Panc1 (cell line): ENCODE results near the gene CMIP. TPM values are rescaled to one million over a fixed set of nuclear protein-coding genes. Genes with fewer than 3 reads are reported as not detected.
A peak's percentile ranks its signal among the peaks of the same experiment; 100 is the strongest.

Source experiments
- ATAC-seq: fragments of 200-7000 bp; cut with Tn5 transposase; 2 replicates; pipeline ENCODE4 v1.9.1; 2020; ENCODE audit warnings: mild to moderate bottlenecking, moderate library complexity
- BruUV-seq: library from RNA; stranded (reverse); fragments of 400-500 nt; replicated peaks from 2 replicates; lab custom pipeline; 2021; lab: Mats Ljungman, UMichigan
- CTCF ChIA-PET: fragments of 300-600 bp; sonication (Branson Sonifier 250); formaldehyde crosslinking; loops from one replicate; lab custom pipeline; 2022; ENCODE audit warnings: antibody characterized with exemption; lab: Charles Lee
- POLR2A ChIA-PET: fragments of 300-600 bp; sonication (Branson Sonifier 250); formaldehyde crosslinking; loops from one replicate; lab custom pipeline; 2022; ENCODE audit warnings: antibody characterized with exemption; lab: Charles Lee
- DNase-seq: peaks from one replicate; pipeline ENCODE4 v3.0.0-alpha.2; 2010; ENCODE audit warnings: low read depth, low spot score
- H3K27ac ChIP-seq: 2 replicates; pipeline ENCODE4 v1.5.1; 2011; ENCODE audit warnings: mild to moderate bottlenecking, low read length, inconsistent platforms
- H3K27me3 ChIP-seq: fragments of 200-500 bp; sonication (Bioruptor generic); 2 replicates; pipeline ENCODE4 v1.6.0; 2014; ENCODE audit warnings: low read length, inconsistent platforms; ENCODE audit not compliant: control insufficient read depth, insufficient read depth
- H3K36me3 ChIP-seq: fragments of 200-500 bp; sonication (Bioruptor generic); 2 replicates; pipeline ENCODE4 v1.5.1; 2014; ENCODE audit warnings: inconsistent platforms, mild to moderate bottlenecking, low read length, moderate library complexity; ENCODE audit not compliant: control insufficient read depth, insufficient read depth
- H3K4me1 ChIP-seq: 2 replicates; pipeline ENCODE4 v1.5.1; 2011; ENCODE audit warnings: inconsistent platforms, mild to moderate bottlenecking, low read length, moderate library complexity; ENCODE audit not compliant: control insufficient read depth, insufficient read depth
- H3K4me3 ChIP-seq, 2 experiments: 2 replicates each; pipeline ENCODE4 v1.5.1; 2011 to 2012; ENCODE audit warnings: low read depth in 2 of 2, low read length in 2 of 2, mild to moderate bottlenecking in 2 of 2, inconsistent platforms in 1 of 2, moderate library complexity in 1 of 2
- H3K9me3 ChIP-seq: fragments of 200-500 bp; sonication (Bioruptor generic); 2 replicates; pipeline ENCODE4 v1.5.1; 2014; ENCODE audit warnings: low read depth, mild to moderate bottlenecking, inconsistent platforms, low read length, moderate library complexity; ENCODE audit not compliant: control insufficient read depth, insufficient read depth
- CTCF ChIP-seq: fragments of 450-650 bp; IDR thresholded peaks from 2 replicates; pipeline ENCODE4 v1.5.1; 2017; ENCODE audit warnings: mild to moderate bottlenecking
- POLR2AphosphoS5 ChIP-seq: IDR thresholded peaks from 2 replicates; pipeline ENCODE4 v1.6.1; 2012; ENCODE audit warnings: mild to moderate bottlenecking, low read depth, low read length, moderate library complexity
- REST ChIP-seq, 2 experiments: IDR thresholded peaks; 2 replicates each; pipeline ENCODE4 v1.6.1; 2011 to 2012; ENCODE audit warnings: low read depth in 2 of 2, control low read depth in 1 of 2, low read length in 1 of 2, mild to moderate bottlenecking in 1 of 2, moderate library complexity in 1 of 2; ENCODE audit not compliant: insufficient read depth in 1 of 2
- SIN3A ChIP-seq: IDR thresholded peaks from 2 replicates; pipeline ENCODE4 v1.6.1; 2012; ENCODE audit warnings: low read depth, mild to moderate bottlenecking, low read length, moderate library complexity, borderline replicate concordance; ENCODE audit not compliant: insufficient read depth
- TCF7L2 ChIP-seq: IDR thresholded peaks from 2 replicates; pipeline ENCODE4 v1.6.1; 2011; ENCODE audit warnings: mild to moderate bottlenecking, low read depth, low read length, inconsistent platforms
- in situ Hi-C: cut with HindIII; loops from 2 replicates; pipeline ENCODE4 v1.10.0; 2016; ENCODE audit warnings: low sequenced_read_pairs, low pct_unique_long_range_greater_than_20kb
- intact Hi-C: fragments of 100-400 bp; cut with micrococcal nuclease; formaldehyde crosslinking; loops from one replicate; pipeline ENCODE4 v1.10.0; 2022; ENCODE audit not compliant: unreplicated experiment
- total RNA-seq: library from RNA; stranded (reverse); gene quantifications from one replicate; pipeline ENCODE4 v1.2.1, GENCODE V29; 2021; ENCODE audit not compliant: unreplicated experiment

CMIP gene
- total RNA-seq, 1 experiment from 2014 or later: 49.7 TPM

GRCh38 chr16:81723098-81723723 is 278.6 kb downstream of the CMIP start:
- CTCF ChIA-PET: no interaction called here
- intact Hi-C loops (loop anchor here (2.0 kb wide), 2 partner anchors 320 to 356 kb away; no protein-coding TSS in a partner anchor), in situ Hi-C loops (no loop called here)

GRCh38 chr16:81728435-81728834 is 283.8 kb downstream of the CMIP start:
- ChIA-PET CTCF (no interaction called here), POLR2A (interaction anchor here (0.6 kb wide), 1 partner anchor 360 kb away, joined by 9 read pairs; no protein-coding TSS in a partner anchor)
- in situ Hi-C loops: no loop called here
- no peak for TF ChIP-seq REST (IDR thresholded peaks at IDR 0.05; ENCODE audit: insufficient read depth in 1 of 2, low read depth in 2 of 2, low read length in 1 of 2)
- TF ChIP-seq TCF7L2: no peak
- TF ChIP-seq POLR2AphosphoS5: no peak
- no peak for TF ChIP-seq SIN3A
- TF ChIP-seq CTCF: no peak
- H3K27ac ChIP-seq: no peak overlapping the region
- peaks cover 3% of the 10 kb centered on the region; the same call in 1 of the 2 replicates for H3K4me1 ChIP-seq
- ATAC-seq: no peak
- no peak overlapping the region for H3K4me3 ChIP-seq
- intact Hi-C loops: no loop called here
- no peak for DNase-seq
- BruUV-seq: no TSS peak
- no peaks in the 10 kb centered on the region for H3K36me3 ChIP-seq
- no peaks in the 10 kb centered on the region for H3K27me3 ChIP-seq
- no peaks in the 10 kb centered on the region for H3K9me3 ChIP-seq

More at GRCh38 chr16:81723098-81723723, 278.6 kb downstream of the CMIP start:
- Histone ChIP-seq H3K27me3 (no peaks in the 10 kb centered on the region), H3K36me3 (no peaks in the 10 kb centered on the region), H3K4me3 (no peak overlapping the region), H3K4me1 (no peaks in the 10 kb centered on the region), H3K27ac (no peak overlapping the region), H3K9me3 (no peaks in the 10 kb centered on the region)
- no TSS peak for BruUV-seq
- POLR2A ChIA-PET: no interaction called here
- peak; percentile 46 for DNase-seq
- TF ChIP-seq SIN3A: no peak
- peak; percentile 72 for TF ChIP-seq CTCF
- peak; percentile 96 for ATAC-seq
